Thoracic aorta (tissue), 2 donors: ENCODE data around the gene ZFAND3. TPM values are rescaled to one million over a fixed set of nuclear protein-coding genes. Genes with fewer than 3 reads are reported as not detected.

Source experiments
- ATAC-seq: fragments of 150-250 bp; one replicate; pipeline ENCODE4 v1.8.0; 2017; ENCODE audit warnings: low read depth; ENCODE audit not compliant: insufficient number of reproducible peaks, low FRiP score
- DNase-seq: peaks from one replicate; pipeline ENCODE4 v3.0.0-alpha.2; 2020; ENCODE audit warnings: low spot score
- H3K27ac ChIP-seq, 2 donors: fragments of 200-600 bp; sonication (generic); 1 replicate in 1 of 2; 2 replicates in 1 of 2; pipeline ENCODE4 v1.5.1; 2016; ENCODE audit warnings: mild to moderate bottlenecking in 2 of 2, moderate library complexity in 2 of 2
- H3K27me3 ChIP-seq: fragments of 200-600 bp; sonication (generic); replicated peaks from 2 replicates; pipeline ENCODE4 v1.6.0; 2016; ENCODE audit warnings: mild to moderate bottlenecking; ENCODE audit not compliant: insufficient read depth
- H3K36me3 ChIP-seq: fragments of 200-600 bp; sonication (generic); one replicate; pipeline ENCODE4 v1.5.1; 2016
- H3K4me1 ChIP-seq, 2 donors: fragments of 200-600 bp; sonication (generic); 1 replicate in 1 of 2; 2 replicates in 1 of 2; pipeline versions ENCODE4 v1.5.1 to v1.6.0; 2016; ENCODE audit warnings: low read depth in 2 of 2, mild to moderate bottlenecking in 1 of 2; ENCODE audit not compliant: control insufficient read depth in 1 of 2
- H3K4me3 ChIP-seq: fragments of 200-600 bp; sonication (generic); 2 replicates; pipeline ENCODE4 v1.5.1; 2016; ENCODE audit warnings: mild to moderate bottlenecking
- H3K9me3 ChIP-seq: fragments of 200-600 bp; sonication (generic); 2 replicates; pipeline ENCODE4 v1.5.1; 2016
- CTCF ChIP-seq: fragments of 200-600 bp; sonication (generic); IDR thresholded peaks from one replicate; pipeline ENCODE4 v1.5.1; 2019; ENCODE audit warnings: antibody characterized with exemption
- total RNA-seq, 2 donors: library from RNA; depleted of rRNA; stranded (reverse); fragments of >200 nt; gene quantifications; one replicate each; pipeline versions ENCODE4 v1.1.0 to v1.2.3, GENCODE V29; 2016

Gene ZFAND3
- total RNA-seq, 2 donors from 2014 or later = 45.4 to 56.2 TPM

- no peaks in the 10 kb centered on the region for H3K27me3 ChIP-seq
- TF ChIP-seq CTCF = no peak
- no peak overlapping the region for H3K4me3 ChIP-seq
- H3K9me3 ChIP-seq = peaks cover under 1% of the 10 kb centered on the region
- H3K36me3 ChIP-seq = no peaks in the 10 kb centered on the region
- H3K27ac ChIP-seq = no peak overlapping the region
- H3K4me1 ChIP-seq = peaks cover 0 to 15% of the 10 kb centered on the region in 2 donors
- DNase-seq (no peak), ATAC-seq (no peak)
Observed at GRCh38 chr6:37980222-37980595, 160.7 kb downstream of the ZFAND3 start.

- Histone ChIP-seq H3K4me1 (peaks cover 8 to 21% of the 10 kb centered on the region in 2 donors), H3K27me3 (no peaks in the 10 kb centered on the region), H3K4me3 (no peak overlapping the region), H3K9me3 (no peaks in the 10 kb centered on the region), H3K36me3 (no peaks in the 10 kb centered on the region), H3K27ac (no peak overlapping the region)
- no peak for TF ChIP-seq CTCF
- no peak for ATAC-seq
- DNase-seq = no peak
Observed at GRCh38 chr6:37981626-37982025, 162.1 kb downstream of the ZFAND3 start.

GRCh38 chr6:37982317-37982716 lies 162.8 kb downstream of the ZFAND3 start:
- H3K9me3 ChIP-seq = no peaks in the 10 kb centered on the region
- ATAC-seq (no peak), DNase-seq (no peak)
- no peak for TF ChIP-seq CTCF
- no peak overlapping the region for H3K27ac ChIP-seq
- no peaks in the 10 kb centered on the region for H3K36me3 ChIP-seq
- H3K27me3 ChIP-seq = no peaks in the 10 kb centered on the region
- H3K4me1 ChIP-seq = peaks cover 14 to 28% of the 10 kb centered on the region in 2 donors
- no peak overlapping the region for H3K4me3 ChIP-seq

- Histone ChIP-seq H3K4me3 (no peak overlapping the region), H3K27ac (no peak overlapping the region), H3K4me1 (peaks cover 30 to 44% of the 10 kb centered on the region in 2 donors), H3K27me3 (no peaks in the 10 kb centered on the region), H3K9me3 (no peaks in the 10 kb centered on the region), H3K36me3 (no peaks in the 10 kb centered on the region)
- no peak for TF ChIP-seq CTCF
- ATAC-seq = no peak
- no peak for DNase-seq
Observed at GRCh38 chr6:37983720-37984501, 164.4 kb downstream of the ZFAND3 start.

- Histone ChIP-seq H3K27ac (no peak overlapping the region), H3K4me1 (peaks cover 34 to 44% of the 10 kb centered on the region in 2 donors)
- no peak for ATAC-seq
Observed at GRCh38 chr6:37984578-37984977, 165.1 kb downstream of the ZFAND3 start.

More at GRCh38 chr6:37984578-37984977, 165.1 kb downstream of the ZFAND3 start:
- TF ChIP-seq CTCF = no peak
- Histone ChIP-seq H3K4me3 (no peak overlapping the region), H3K9me3 (no peaks in the 10 kb centered on the region), H3K36me3 (no peaks in the 10 kb centered on the region), H3K27me3 (no peaks in the 10 kb centered on the region)
- DNase-seq = no peak
